ENCODE measurements around the gene RALB.
"Not testable (repeated sequence)": the region's sequence is repeated elsewhere in the genome, so short reads cannot be mapped to it uniquely, and the experiment has no call there.

The RALB gene

DNA sequence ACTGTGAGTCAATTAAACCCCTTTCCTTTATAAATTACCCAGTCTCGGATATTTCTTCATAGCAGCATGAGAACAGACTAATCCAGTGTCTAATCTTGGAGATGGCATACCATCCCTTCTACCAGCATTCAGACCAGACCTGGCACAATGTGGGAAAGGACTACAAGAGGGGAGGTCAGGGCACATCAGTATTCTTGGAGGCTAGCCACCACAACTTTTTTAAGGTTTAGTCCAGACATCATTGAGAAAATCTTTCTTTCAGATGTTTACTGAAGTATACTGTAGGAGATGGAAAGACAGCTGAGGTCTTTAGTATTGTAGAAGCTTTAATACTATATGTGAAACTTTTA is 4.0 kb downstream of the RALB start:
- DNase-seq (ENCODE audit: low read depth, low spot score), result no peak
- H3K4me3 ChIP-seq (ENCODE audit: low read depth, low read length), result no peak overlapping the region
- in situ Hi-C loops (cut with HindIII; ENCODE audit: low sequenced_read_pairs), result no loop called here
- TF ChIP-seq, protein P1, sequence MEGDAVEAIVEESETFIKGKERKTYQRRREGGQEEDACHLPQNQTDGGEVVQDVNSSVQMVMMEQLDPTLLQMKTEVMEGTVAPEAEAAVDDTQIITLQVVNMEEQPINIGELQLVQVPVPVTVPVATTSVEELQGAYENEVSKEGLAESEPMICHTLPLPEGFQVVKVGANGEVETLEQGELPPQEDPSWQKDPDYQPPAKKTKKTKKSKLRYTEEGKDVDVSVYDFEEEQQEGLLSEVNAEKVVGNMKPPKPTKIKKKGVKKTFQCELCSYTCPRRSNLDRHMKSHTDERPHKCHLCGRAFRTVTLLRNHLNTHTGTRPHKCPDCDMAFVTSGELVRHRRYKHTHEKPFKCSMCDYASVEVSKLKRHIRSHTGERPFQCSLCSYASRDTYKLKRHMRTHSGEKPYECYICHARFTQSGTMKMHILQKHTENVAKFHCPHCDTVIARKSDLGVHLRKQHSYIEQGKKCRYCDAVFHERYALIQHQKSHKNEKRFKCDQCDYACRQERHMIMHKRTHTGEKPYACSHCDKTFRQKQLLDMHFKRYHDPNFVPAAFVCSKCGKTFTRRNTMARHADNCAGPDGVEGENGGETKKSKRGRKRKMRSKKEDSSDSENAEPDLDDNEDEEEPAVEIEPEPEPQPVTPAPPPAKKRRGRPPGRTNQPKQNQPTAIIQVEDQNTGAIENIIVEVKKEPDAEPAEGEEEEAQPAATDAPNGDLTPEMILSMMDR (IDR thresholded peaks at IDR 0.05; ENCODE audit: low read depth, low read length), result no peak

DNA sequence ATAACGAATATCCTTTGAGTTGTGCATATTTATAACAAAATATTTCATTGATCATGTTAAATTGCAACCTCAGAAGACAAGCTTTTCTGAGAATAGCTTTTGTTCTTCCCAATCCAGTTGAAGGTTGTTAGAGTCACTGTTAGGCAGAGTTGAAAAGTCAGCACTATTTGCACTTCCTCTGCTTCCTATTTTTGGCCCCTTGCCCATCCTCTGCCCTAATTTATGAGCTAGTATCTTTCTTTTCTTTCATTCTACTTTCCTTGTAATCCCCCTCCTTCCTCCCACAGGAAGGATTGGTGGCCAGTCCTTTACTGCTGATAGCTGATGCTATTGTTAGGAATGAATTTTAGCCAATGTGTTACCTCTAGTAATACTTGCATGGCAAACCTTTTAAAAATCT is 4.9 kb downstream of the RALB start:
- no peak for DNase-seq (ENCODE audit: low read depth, low spot score)
- TF ChIP-seq, protein P1 (IDR thresholded peaks at IDR 0.05; ENCODE audit: low read depth, low read length), result no peak
- in situ Hi-C loops (cut with HindIII; ENCODE audit: low sequenced_read_pairs), result no loop called here

DNA sequence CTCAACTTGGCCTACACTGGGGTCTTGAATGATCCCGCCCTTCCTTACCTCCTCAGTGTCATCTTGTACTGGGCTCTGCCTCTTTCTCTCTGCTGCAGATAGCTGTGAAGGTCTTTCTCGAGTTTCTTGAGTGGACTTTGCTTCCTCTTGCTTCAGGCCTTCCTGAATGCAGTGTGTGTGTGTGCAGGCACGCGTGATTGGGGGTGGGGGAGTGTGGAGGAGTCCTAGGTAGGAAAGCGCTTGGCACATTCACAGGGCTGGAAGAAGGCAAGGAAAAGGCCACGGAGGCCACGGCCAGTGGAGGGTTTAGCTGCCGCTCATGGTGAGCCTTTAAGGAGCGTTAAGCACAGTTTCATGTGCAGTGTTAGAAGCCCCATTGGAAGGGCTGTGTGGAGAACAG is 5.5 kb downstream of the RALB start:
- DNase-seq (ENCODE audit: low read depth, low spot score), result no peak
- no peak overlapping the region for H3K4me3 ChIP-seq (ENCODE audit: low read depth, low read length)
- in situ Hi-C loops (cut with HindIII; ENCODE audit: low sequenced_read_pairs), result no loop called here
- TF ChIP-seq, protein P1 (IDR thresholded peaks at IDR 0.05; ENCODE audit: low read depth, low read length), result no peak

More for the DNA sequence above, 4.9 kb downstream of the RALB start:
- no peak overlapping the region for H3K4me3 ChIP-seq (ENCODE audit: low read depth, low read length)

DNA sequence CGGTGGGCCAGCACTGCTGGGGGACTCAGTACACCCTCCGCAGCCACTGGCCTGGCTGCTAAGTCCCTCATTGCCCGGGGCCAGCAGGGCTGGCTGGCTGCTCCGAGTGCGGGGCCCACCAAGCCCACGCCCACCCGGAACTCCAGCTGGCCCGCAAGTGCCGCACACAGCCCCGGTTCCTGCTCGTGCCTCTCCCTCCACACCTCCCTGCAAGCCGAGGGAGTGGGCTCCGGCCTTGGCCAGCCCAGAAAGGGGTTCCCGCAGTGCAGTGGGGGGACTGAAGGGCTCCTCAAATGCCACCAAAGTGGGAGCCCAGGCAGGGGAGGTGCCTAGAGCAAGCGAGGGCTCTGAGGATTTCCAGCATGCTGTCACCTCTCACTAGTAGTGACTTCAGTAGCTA is 7.3 kb downstream of the RALB start:
- in situ Hi-C loops (cut with HindIII; ENCODE audit: low sequenced_read_pairs); DNase-seq (ENCODE audit: low read depth, low spot score); H3K4me3 ChIP-seq (ENCODE audit: low read depth, low read length): not testable (repeated sequence)

DNA sequence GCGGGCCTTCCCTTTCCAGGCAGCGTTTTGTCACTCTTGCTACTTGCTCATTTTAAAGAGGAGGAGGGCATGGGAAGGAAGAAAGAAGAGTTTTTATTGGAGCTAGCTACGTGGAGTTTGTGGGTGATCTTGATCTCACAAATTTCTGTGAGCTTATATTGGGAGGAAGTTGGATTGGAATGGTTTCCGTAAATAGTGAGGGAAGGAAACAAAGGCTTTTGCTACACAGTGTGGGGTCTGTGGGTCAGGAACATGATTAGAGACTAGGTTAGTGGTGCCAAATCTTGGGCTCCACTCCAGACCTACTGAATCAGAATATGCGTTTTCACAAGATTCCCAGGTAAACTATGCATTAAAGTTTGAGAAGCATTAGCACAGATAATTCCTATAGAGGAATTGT is 8.1 kb downstream of the RALB start:
- in situ Hi-C loops (cut with HindIII; ENCODE audit: low sequenced_read_pairs), result no loop called here
- TF ChIP-seq, protein P1 (IDR thresholded peaks at IDR 0.05; ENCODE audit: low read depth, low read length), result no peak

DNA sequence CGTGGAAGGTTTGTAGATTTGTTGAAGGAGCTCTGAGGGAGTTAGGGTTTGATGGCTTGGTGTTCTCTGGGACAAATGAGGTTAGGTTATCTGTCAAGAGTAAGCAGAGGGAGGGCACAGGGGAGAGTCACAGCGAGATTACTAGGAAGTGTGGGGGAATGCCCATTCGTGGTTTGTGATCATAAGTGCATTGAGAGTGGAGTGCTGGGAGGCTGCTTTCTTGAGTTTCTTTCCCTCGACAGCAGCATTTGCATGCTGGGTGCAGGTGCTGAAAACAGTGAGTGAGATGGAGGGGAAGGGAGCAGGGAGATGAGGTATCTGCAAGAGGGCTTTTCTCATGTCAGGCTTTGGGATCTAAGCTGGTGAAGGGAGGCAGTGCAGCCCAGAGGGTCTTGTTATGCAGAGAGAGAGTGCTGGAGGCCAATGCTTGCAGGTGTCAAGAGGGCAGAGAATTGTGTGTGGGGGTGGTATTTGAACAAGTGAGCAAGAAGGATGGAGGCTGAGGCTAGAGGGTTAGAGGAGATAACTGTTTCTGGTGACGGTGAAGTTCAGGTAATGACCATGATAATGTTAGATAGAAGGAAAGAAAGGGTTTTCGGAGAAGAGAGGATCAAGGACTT is 8.8 kb downstream of the RALB start:
- in situ Hi-C loops (cut with HindIII; ENCODE audit: low sequenced_read_pairs), result no loop called here
- TF ChIP-seq, protein P1 (IDR thresholded peaks at IDR 0.05; ENCODE audit: low read depth, low read length), result no peak
- no peak for DNase-seq (ENCODE audit: low read depth, low spot score)
- no peak overlapping the region for H3K4me3 ChIP-seq (ENCODE audit: low read depth, low read length)

More for the DNA sequence above, 8.1 kb downstream of the RALB start:
- H3K4me3 ChIP-seq (ENCODE audit: low read depth, low read length), result no peak overlapping the region
- no peak for DNase-seq (ENCODE audit: low read depth, low spot score)

DNA sequence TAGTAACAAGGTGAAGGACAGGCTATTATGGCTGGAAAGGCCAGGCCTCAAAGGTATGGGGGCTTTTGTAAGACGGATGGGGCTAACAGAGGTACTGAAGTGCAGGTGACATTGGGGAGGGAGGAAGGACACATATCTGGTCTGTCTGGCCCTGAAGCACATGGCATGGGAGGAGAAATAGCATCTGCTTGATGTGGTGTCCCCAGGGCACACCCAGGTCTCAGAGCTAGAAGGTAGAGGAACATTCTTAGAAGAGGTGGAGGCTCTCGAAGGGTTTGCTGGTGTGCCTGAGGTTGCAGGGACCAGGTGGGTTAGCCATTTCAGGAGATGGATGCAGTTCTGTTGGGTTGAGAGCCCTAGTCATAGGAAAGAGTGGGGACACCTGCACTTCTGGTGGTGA is 9.5 kb downstream of the RALB start:
- H3K4me3 ChIP-seq (ENCODE audit: low read depth, low read length), result no peak overlapping the region
- in situ Hi-C loops (cut with HindIII; ENCODE audit: low sequenced_read_pairs), result no loop called here
- DNase-seq (ENCODE audit: low read depth, low spot score), result no peak

More for the DNA sequence above, 9.5 kb downstream of the RALB start:
- TF ChIP-seq, protein P1 (IDR thresholded peaks at IDR 0.05; ENCODE audit: low read depth, low read length), result no peak

Measured in astrocyte of the spinal cord (primary cell).